ENCODE data around the gene LMNTD1. TPM values are rescaled to one million over a fixed set of nuclear protein-coding genes. Genes with fewer than 3 reads are reported as not detected.

The LMNTD1 gene
- total and polyA plus RNA-seq, 3 donors from 2014 or later: 10.8 to 22.9 (median 18.7) TPM

- Histone ChIP-seq H3K27me3 (no peaks in the 10 kb centered on the region), H3K9me3 (no peaks in the 10 kb centered on the region), H3K27ac (no peak overlapping the region), H3K36me3 (ENCODE audit: low read depth, missing control alignments) (no peaks in the 10 kb centered on the region), H3K4me1 (no peaks in the 10 kb centered on the region), H3K4me3 (no peak overlapping the region)
- intact Hi-C loops (cut with DNase I; ENCODE audit: low total_unique reads): no loop called here
- DNase-seq: no peak
- 78 to 79% methylated on average over 2 of the region's 2 CpGs for WGBS, 2 donors
- TF ChIP-seq, protein P1, sequence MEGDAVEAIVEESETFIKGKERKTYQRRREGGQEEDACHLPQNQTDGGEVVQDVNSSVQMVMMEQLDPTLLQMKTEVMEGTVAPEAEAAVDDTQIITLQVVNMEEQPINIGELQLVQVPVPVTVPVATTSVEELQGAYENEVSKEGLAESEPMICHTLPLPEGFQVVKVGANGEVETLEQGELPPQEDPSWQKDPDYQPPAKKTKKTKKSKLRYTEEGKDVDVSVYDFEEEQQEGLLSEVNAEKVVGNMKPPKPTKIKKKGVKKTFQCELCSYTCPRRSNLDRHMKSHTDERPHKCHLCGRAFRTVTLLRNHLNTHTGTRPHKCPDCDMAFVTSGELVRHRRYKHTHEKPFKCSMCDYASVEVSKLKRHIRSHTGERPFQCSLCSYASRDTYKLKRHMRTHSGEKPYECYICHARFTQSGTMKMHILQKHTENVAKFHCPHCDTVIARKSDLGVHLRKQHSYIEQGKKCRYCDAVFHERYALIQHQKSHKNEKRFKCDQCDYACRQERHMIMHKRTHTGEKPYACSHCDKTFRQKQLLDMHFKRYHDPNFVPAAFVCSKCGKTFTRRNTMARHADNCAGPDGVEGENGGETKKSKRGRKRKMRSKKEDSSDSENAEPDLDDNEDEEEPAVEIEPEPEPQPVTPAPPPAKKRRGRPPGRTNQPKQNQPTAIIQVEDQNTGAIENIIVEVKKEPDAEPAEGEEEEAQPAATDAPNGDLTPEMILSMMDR (IDR thresholded peaks at IDR 0.05): no peak
- no peak for TF ChIP-seq POLR2A (IDR thresholded peaks at IDR 0.05)
Measured at GRCh38 chr12:25546318-25546717, 6.8 kb downstream of the LMNTD1 start.

- no peak for DNase-seq
- Histone ChIP-seq H3K4me3 (no peak overlapping the region), H3K9me3 (no peaks in the 10 kb centered on the region), H3K27ac (no peak overlapping the region), H3K27me3 (no peaks in the 10 kb centered on the region), H3K36me3 (ENCODE audit: low read depth, missing control alignments) (no peaks in the 10 kb centered on the region), H3K4me1 (no peaks in the 10 kb centered on the region)
- WGBS, 2 donors: 97 to 100% methylated on average over 1 of the region's 1 CpG
- TF ChIP-seq, protein P1 (IDR thresholded peaks at IDR 0.05): no peak
- no peak for TF ChIP-seq POLR2A (IDR thresholded peaks at IDR 0.05)
- intact Hi-C loops (cut with DNase I; ENCODE audit: low total_unique reads): no loop called here
Measured at GRCh38 chr12:25533150-25533549, 19.9 kb downstream of the LMNTD1 start.

GRCh38 chr12:25531502-25532052 is 21.5 kb downstream of the LMNTD1 start:
- Histone ChIP-seq H3K4me1 (no peaks in the 10 kb centered on the region), H3K36me3 (ENCODE audit: low read depth, missing control alignments) (no peaks in the 10 kb centered on the region), H3K27ac (no peak overlapping the region), H3K27me3 (no peaks in the 10 kb centered on the region), H3K4me3 (no peak overlapping the region), H3K9me3 (no peaks in the 10 kb centered on the region)
- intact Hi-C loops (cut with DNase I; ENCODE audit: low total_unique reads): no loop called here
- TF ChIP-seq POLR2A (IDR thresholded peaks at IDR 0.05): no peak
- TF ChIP-seq, protein P1 (IDR thresholded peaks at IDR 0.05): no peak
- no peak for DNase-seq
- 46 to 49% methylated on average over 2 of the region's 2 CpGs for WGBS, 2 donors

GRCh38 chr12:25529738-25530137 is 23.3 kb downstream of the LMNTD1 start:
- Histone ChIP-seq H3K4me1 (no peaks in the 10 kb centered on the region), H3K27me3 (no peaks in the 10 kb centered on the region), H3K9me3 (no peaks in the 10 kb centered on the region), H3K27ac (no peak overlapping the region), H3K36me3 (ENCODE audit: low read depth, missing control alignments) (no peaks in the 10 kb centered on the region), H3K4me3 (no peak overlapping the region)
- TF ChIP-seq, protein P1 (IDR thresholded peaks at IDR 0.05): no peak
- DNase-seq: no peak
- intact Hi-C loops (cut with DNase I; ENCODE audit: low total_unique reads): no loop called here

DNA sequence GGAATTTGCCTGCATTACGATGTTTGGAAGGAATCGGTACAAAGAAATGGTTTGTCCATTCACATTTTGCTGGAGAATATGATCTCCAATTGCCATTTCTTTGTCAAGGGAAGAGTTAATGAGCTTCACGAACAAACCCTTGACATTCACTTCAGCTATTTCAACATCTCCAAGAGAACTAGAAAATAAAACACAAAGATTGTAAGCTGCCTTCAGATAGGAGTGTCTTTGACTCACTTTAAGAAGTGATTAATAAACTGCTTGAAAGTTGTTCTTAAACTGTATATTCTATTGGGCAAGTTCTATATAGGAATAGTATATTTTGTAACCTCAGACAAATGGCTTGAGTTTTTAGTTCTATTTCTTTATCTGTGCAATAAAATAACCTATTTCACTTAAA is 26.3 kb downstream of the LMNTD1 start:
- H3K27me3 ChIP-seq: no peaks in the 10 kb centered on the region

More for the DNA sequence above, 26.3 kb downstream of the LMNTD1 start:
- no peak for DNase-seq
- 78 to 84% methylated on average over 3 of the region's 3 CpGs for WGBS, 2 donors
- intact Hi-C loops (cut with DNase I; ENCODE audit: low total_unique reads): no loop called here
- H3K36me3 ChIP-seq (ENCODE audit: low read depth, missing control alignments): no peaks in the 10 kb centered on the region
- H3K4me1 ChIP-seq: no peaks in the 10 kb centered on the region
- H3K9me3 ChIP-seq: no peaks in the 10 kb centered on the region
- TF ChIP-seq POLR2A (IDR thresholded peaks at IDR 0.05): no peak
- TF ChIP-seq, protein P1 (IDR thresholded peaks at IDR 0.05): no peak
- no peak overlapping the region for H3K27ac ChIP-seq
- no peak overlapping the region for H3K4me3 ChIP-seq
